Stomach smooth muscle (tissue), 2 donors: ENCODE results near the gene PDE4B.

Experiments
- H3K27ac ChIP-seq: one replicate; pipeline ENCODE4 v1.7.0; 2013; ENCODE audit warnings: mild to moderate bottlenecking, low read length, inconsistent platforms
- H3K27me3 ChIP-seq, 2 donors: one replicate each; pipeline ENCODE4 v1.7.0; 2013; ENCODE audit warnings: low read length in 2 of 2; ENCODE audit not compliant: insufficient read depth in 2 of 2, control insufficient read depth in 1 of 2
- H3K36me3 ChIP-seq, 2 donors: one replicate each; pipeline ENCODE4 v1.7.0; 2013; ENCODE audit warnings: low read length in 2 of 2; ENCODE audit not compliant: control insufficient read depth in 2 of 2, insufficient read depth in 2 of 2
- H3K4me1 ChIP-seq: one replicate; pipeline ENCODE4 v1.7.0; 2013; ENCODE audit warnings: low read length; ENCODE audit not compliant: control insufficient read depth, insufficient read depth
- H3K4me3 ChIP-seq, 2 donors: one replicate each; pipeline ENCODE4 v1.7.0; 2013; ENCODE audit warnings: low read length in 2 of 2
- H3K9ac ChIP-seq, 2 donors: one replicate each; pipeline ENCODE4 v1.7.0; 2013; ENCODE audit warnings: low read length in 2 of 2, mild to moderate bottlenecking in 1 of 2
- H3K9me3 ChIP-seq, 2 donors: one replicate each; pipeline ENCODE4 v1.7.0; 2013; ENCODE audit warnings: low read length in 2 of 2; ENCODE audit not compliant: control insufficient read depth in 2 of 2
- donor health status: healthy.
- donor health status: Pancreatic carcinoma.

Gene PDE4B

GRCh38 chr1:66282343-66282852 lies 489.7 kb downstream of the PDE4B start:
- peaks cover 2% of the 10 kb centered on the region for H3K4me1 ChIP-seq
- no peaks in the 10 kb centered on the region for H3K36me3 ChIP-seq
- H3K27ac ChIP-seq: no peak overlapping the region
- H3K9me3 ChIP-seq: no peaks in the 10 kb centered on the region
- no peak overlapping the region for H3K9ac ChIP-seq
- no peak overlapping the region for H3K4me3 ChIP-seq
- no peaks in the 10 kb centered on the region for H3K27me3 ChIP-seq

GRCh38 chr1:66282891-66283621 lies 490.4 kb downstream of the PDE4B start:
- H3K9me3 ChIP-seq: no peaks in the 10 kb centered on the region
- no peak overlapping the region for H3K4me3 ChIP-seq
- no peaks in the 10 kb centered on the region for H3K27me3 ChIP-seq
- no peak overlapping the region for H3K27ac ChIP-seq
- no peak overlapping the region for H3K9ac ChIP-seq
- no peaks in the 10 kb centered on the region for H3K36me3 ChIP-seq
- peaks cover 2% of the 10 kb centered on the region for H3K4me1 ChIP-seq

GRCh38 chr1:66283622-66284041 lies 490.9 kb downstream of the PDE4B start:
- H3K27me3 ChIP-seq: no peaks in the 10 kb centered on the region
- no peak overlapping the region for H3K4me3 ChIP-seq
- H3K36me3 ChIP-seq: no peaks in the 10 kb centered on the region
- no peak overlapping the region for H3K27ac ChIP-seq
- peaks cover 2% of the 10 kb centered on the region for H3K4me1 ChIP-seq
- H3K9ac ChIP-seq: no peak overlapping the region
- no peaks in the 10 kb centered on the region for H3K9me3 ChIP-seq

GRCh38 chr1:66284746-66285145 lies 492.1 kb downstream of the PDE4B start:
- Histone ChIP-seq H3K4me1 (peaks cover 2% of the 10 kb centered on the region), H3K4me3 (no peak overlapping the region), H3K36me3 (no peaks in the 10 kb centered on the region), H3K27me3 (no peaks in the 10 kb centered on the region), H3K9ac (no peak overlapping the region), H3K27ac (no peak overlapping the region), H3K9me3 (no peaks in the 10 kb centered on the region)

- Histone ChIP-seq H3K27me3 (no peaks in the 10 kb centered on the region), H3K4me3 (no peak overlapping the region), H3K27ac (no peak overlapping the region), H3K9me3 (no peaks in the 10 kb centered on the region), H3K4me1 (peaks cover 2% of the 10 kb centered on the region), H3K36me3 (no peaks in the 10 kb centered on the region), H3K9ac (no peak overlapping the region)
Observed at GRCh38 chr1:66285618-66286270, 493.0 kb downstream of the PDE4B start.

- H3K36me3 ChIP-seq: no peaks in the 10 kb centered on the region
- H3K9me3 ChIP-seq: no peaks in the 10 kb centered on the region
- H3K27me3 ChIP-seq: no peaks in the 10 kb centered on the region
- H3K4me1 ChIP-seq: peaks cover 2% of the 10 kb centered on the region
- no peak overlapping the region for H3K9ac ChIP-seq
- H3K4me3 ChIP-seq: no peak overlapping the region
- H3K27ac ChIP-seq: no peak overlapping the region
Observed at GRCh38 chr1:66286307-66286706, 493.6 kb downstream of the PDE4B start.

- Histone ChIP-seq H3K9ac (no peak overlapping the region), H3K27ac (no peak overlapping the region), H3K9me3 (no peaks in the 10 kb centered on the region), H3K4me3 (no peak overlapping the region), H3K36me3 (no peaks in the 10 kb centered on the region), H3K4me1 (no peaks in the 10 kb centered on the region), H3K27me3 (no peaks in the 10 kb centered on the region)
Observed at GRCh38 chr1:66288048-66288447, 495.4 kb downstream of the PDE4B start.

GRCh38 chr1:66290761-66291530 lies 498.3 kb downstream of the PDE4B start:
- Histone ChIP-seq H3K27me3 (no peaks in the 10 kb centered on the region), H3K4me3 (no peak overlapping the region), H3K36me3 (no peaks in the 10 kb centered on the region), H3K9ac (no peak overlapping the region), H3K4me1 (no peaks in the 10 kb centered on the region), H3K9me3 (no peaks in the 10 kb centered on the region), H3K27ac (no peak overlapping the region)

- Histone ChIP-seq H3K4me3 (no peak overlapping the region), H3K27ac (no peak overlapping the region), H3K36me3 (no peaks in the 10 kb centered on the region), H3K9me3 (no peaks in the 10 kb centered on the region), H3K9ac (no peak overlapping the region), H3K4me1 (no peaks in the 10 kb centered on the region), H3K27me3 (no peaks in the 10 kb centered on the region)
Observed at GRCh38 chr1:66291531-66291864, 498.8 kb downstream of the PDE4B start.

GRCh38 chr1:66292305-66292704 lies 499.6 kb downstream of the PDE4B start:
- no peaks in the 10 kb centered on the region for H3K27me3 ChIP-seq
- no peaks in the 10 kb centered on the region for H3K36me3 ChIP-seq
- no peaks in the 10 kb centered on the region for H3K9me3 ChIP-seq
- H3K4me1 ChIP-seq: no peaks in the 10 kb centered on the region
- no peak overlapping the region for H3K4me3 ChIP-seq
- no peak overlapping the region for H3K9ac ChIP-seq
- H3K27ac ChIP-seq: no peak overlapping the region
